ENCODE measurements around the gene SCNN1G. TPM values are rescaled to one million over a fixed set of nuclear protein-coding genes. Genes with fewer than 3 reads are reported as not detected.

SCNN1G gene
- total and polyA plus RNA-seq, 2 of the 13 experiments (the other 11 are each of a cell fraction or from before 2014, with no cell fraction given) = not detected

DNA sequence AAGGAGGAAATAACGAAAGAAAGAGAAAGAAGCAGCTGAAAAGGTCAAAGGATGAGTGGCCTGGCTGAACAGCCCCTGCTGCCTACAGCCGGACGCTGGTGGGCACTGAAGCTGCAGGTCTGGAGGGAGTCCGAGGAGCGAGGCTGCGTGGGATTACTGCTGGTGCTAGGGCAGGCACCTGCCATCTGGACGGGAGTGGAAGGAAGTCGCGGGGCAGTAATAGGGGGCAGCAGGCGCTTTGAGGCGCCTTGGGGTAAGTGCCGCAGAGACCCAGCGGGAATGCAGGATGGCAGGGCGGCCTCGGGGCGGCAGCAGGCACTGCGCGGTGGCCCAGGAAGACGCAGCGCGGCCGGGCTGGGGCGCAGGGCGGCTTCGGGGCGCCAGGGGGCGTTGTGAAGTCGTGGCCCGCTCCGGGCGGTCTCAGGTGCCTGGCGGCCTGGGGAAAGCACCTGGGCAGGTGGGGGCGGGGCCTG is 303 bp upstream of the SCNN1G start (continued):
- TF ChIP-seq NR2F2 (IDR thresholded peaks at IDR 0.05; ENCODE audit: borderline replicate concordance, low read depth) (no peak), ZNF558 (CRISPR knock-in tag; IDR thresholded peaks at IDR 0.05; ENCODE audit: borderline replicate concordance) (no peak), MEIS1 (CRISPR knock-in tag; IDR thresholded peaks at IDR 0.05; ENCODE audit: borderline replicate concordance) (peak; percentile 82; the same call in 1 of the 2 replicates), TSC22D2 (CRISPR knock-in tag; IDR thresholded peaks at IDR 0.05; ENCODE audit: borderline replicate concordance) (peak; percentile 87; the same call in 1 of the 2 replicates), SMAD1 (CRISPR knock-in tag; IDR thresholded peaks at IDR 0.05; ENCODE audit: borderline replicate concordance, low read depth) (no peak), SP5 (CRISPR knock-in tag; IDR thresholded peaks at IDR 0.05; ENCODE audit: borderline replicate concordance, low read depth) (peak; percentile 39; the same call in 1 of the 2 replicates), ZBTB38 (CRISPR knock-in tag; IDR thresholded peaks at IDR 0.05) (peak; percentile 72; the same call in 1 of the 2 replicates), REL (CRISPR knock-in tag; conservative IDR thresholded peaks at IDR 0.05) (peak; percentile 83; the same call in 1 of the 2 replicates), BRD4 (CRISPR knock-in tag; IDR thresholded peaks at IDR 0.05) (peak; percentile 17; the same call in 1 of the 2 replicates), TFDP2 (CRISPR knock-in tag; IDR thresholded peaks at IDR 0.05) (peak; percentile 67; the same call in 1 of the 2 replicates), TOE1 (CRISPR knock-in tag; IDR thresholded peaks at IDR 0.05) (no peak), GATAD2A (CRISPR knock-in tag; IDR thresholded peaks at IDR 0.05) (no peak), MIER3 (CRISPR knock-in tag; IDR thresholded peaks at IDR 0.05; ENCODE audit: borderline replicate concordance) (0 out of 2 replicates have a peak, but pooled peaks have one; percentile 19), PPARG (CRISPR knock-in tag; conservative IDR thresholded peaks at IDR 0.05) (peak; percentile 50; the same call in 1 of the 2 replicates), REST (IDR thresholded peaks at IDR 0.05; ENCODE audit: borderline replicate concordance in 1 of 2, low read depth in 1 of 2, low read length in 2 of 2) (no peak)
- TF ChIP-seq, protein P1, sequence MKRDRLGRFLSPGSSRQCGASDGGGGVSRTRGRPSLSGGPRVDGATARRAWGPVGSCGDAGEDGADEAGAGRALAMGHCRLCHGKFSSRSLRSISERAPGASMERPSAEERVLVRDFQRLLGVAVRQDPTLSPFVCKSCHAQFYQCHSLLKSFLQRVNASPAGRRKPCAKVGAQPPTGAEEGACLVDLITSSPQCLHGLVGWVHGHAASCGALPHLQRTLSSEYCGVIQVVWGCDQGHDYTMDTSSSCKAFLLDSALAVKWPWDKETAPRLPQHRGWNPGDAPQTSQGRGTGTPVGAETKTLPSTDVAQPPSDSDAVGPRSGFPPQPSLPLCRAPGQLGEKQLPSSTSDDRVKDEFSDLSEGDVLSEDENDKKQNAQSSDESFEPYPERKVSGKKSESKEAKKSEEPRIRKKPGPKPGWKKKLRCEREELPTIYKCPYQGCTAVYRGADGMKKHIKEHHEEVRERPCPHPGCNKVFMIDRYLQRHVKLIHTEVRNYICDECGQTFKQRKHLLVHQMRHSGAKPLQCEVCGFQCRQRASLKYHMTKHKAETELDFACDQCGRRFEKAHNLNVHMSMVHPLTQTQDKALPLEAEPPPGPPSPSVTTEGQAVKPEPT (CRISPR knock-in tag; IDR thresholded peaks at IDR 0.05; ENCODE audit: low read depth) = 0 out of 2 replicates have a peak, but pooled peaks have one; percentile 49
- TF ChIP-seq, protein P2, sequence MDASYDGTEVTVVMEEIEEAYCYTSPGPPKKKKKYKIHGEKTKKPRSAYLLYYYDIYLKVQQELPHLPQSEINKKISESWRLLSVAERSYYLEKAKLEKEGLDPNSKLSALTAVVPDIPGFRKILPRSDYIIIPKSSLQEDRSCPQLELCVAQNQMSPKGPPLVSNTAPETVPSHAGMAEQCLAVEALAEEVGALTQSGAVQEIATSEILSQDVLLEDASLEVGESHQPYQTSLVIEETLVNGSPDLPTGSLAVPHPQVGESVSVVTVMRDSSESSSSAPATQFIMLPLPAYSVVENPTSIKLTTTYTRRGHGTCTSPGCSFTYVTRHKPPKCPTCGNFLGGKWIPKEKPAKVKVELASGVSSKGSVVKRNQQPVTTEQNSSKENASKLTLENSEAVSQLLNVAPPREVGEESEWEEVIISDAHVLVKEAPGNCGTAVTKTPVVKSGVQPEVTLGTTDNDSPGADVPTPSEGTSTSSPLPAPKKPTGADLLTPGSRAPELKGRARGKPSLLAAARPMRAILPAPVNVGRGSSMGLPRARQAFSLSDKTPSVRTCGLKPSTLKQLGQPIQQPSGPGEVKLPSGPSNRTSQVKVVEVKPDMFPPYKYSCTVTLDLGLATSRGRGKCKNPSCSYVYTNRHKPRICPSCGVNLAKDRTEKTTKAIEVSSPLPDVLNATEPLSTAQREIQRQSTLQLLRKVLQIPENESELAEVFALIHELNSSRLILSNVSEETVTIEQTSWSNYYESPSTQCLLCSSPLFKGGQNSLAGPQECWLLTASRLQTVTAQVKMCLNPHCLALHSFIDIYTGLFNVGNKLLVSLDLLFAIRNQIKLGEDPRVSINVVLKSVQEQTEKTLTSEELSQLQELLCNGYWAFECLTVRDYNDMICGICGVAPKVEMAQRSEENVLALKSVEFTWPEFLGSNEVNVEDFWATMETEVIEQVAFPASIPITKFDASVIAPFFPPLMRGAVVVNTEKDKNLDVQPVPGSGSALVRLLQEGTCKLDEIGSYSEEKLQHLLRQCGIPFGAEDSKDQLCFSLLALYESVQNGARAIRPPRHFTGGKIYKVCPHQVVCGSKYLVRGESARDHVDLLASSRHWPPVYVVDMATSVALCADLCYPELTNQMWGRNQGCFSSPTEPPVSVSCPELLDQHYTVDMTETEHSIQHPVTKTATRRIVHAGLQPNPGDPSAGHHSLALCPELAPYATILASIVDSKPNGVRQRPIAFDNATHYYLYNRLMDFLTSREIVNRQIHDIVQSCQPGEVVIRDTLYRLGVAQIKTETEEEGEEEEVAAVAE (CRISPR knock-in tag; IDR thresholded peaks at IDR 0.05; ENCODE audit: borderline replicate concordance) = no peak

All from HepG2 (cell line).